HG03521 (cell line): ENCODE measurements around the gene CCR6.
A peak's percentile ranks its signal among the peaks of the same experiment; 100 is the strongest.

Source experiments
- ATAC-seq: cut with Tn5 transposase; IDR thresholded peaks from one replicate; pipeline ENCODE4 v1.9.1; 2021; ENCODE audit warnings: mild to moderate bottlenecking, moderate library complexity; ENCODE audit not compliant: unreplicated experiment

The CCR6 gene

DNA sequence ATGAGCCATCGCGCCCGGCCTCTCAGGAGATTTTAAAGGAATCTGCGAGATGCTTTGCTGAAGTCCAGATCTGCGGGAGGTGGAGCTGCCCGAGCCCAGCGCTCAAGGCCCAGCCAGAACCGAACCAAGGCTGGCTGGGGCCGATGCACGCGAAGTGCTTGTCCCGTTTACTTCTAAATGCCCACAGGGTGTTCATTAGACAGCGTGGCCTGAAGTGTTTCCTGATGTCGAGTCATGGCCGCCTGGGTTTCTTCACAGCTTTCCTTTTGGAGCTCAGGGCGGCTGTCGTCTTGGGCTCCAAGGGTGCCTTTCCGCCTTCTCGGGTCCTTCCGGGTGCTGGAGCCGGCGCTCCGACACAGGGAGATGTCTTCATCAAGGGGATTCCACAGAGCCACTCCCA lies 25.1 kb upstream of the CCR6 start:
- no peak for ATAC-seq

DNA sequence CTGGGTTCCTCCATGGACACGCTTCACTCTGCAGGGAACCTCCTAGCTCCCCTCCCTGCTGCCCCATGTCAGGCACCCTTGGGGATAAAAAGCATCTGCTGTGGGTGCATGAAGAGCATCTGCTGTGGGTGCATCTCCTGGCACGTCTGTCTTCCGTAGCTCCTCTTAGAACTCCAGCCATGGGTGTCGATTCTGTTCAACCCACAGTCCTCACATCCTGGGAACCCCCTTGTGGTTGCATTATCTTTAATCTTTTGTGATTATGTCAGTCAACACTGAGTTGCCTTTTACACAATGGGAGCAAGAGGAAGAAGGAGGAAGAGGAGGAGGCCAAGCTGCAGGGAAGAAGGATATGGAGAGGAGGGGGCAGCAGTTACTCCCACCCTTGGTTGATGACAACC lies 24.1 kb upstream of the CCR6 start:
- ATAC-seq, result no peak

DNA sequence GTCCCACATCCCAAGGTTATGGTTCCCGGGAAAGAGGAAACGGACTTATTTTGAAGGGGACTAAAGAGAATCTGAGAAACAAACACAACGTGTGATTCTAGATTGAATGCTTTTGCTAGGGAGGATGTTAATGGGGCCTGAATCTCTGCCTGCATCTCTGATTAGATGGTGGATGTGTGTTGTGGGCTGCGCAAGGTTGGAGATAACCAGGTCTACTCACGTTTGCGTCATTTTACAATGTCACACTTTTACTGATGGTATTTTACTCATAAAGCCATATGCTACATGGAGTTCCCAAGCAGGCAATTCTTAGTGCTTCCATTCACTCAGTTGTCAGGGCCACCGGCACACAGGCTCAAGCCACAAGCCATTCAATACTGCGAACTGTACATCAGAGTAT lies 23.2 kb upstream of the CCR6 start:
- no peak for ATAC-seq

DNA sequence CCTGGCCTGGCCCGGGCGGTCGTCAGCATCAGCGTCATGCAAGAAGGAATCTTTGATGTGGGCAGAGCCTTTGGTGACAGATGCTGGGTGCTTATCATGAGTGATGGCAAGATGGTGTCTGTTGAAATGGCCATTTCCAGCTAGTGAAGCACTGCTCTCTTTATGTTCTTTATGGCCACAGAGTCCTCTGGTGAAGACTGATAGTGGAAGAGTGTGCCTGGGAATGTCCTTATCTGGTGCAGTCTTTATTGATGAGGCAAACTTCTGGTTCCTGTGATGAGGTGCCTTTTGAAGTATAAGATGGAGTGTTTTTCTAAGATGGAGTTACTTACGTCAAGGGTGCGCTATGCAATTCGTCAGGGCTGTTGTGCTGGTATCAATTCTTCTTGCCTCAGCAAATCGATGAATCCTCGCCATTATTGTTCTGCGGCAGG lies 22.6 kb upstream of the CCR6 start:
- ATAC-seq, result no peak

DNA sequence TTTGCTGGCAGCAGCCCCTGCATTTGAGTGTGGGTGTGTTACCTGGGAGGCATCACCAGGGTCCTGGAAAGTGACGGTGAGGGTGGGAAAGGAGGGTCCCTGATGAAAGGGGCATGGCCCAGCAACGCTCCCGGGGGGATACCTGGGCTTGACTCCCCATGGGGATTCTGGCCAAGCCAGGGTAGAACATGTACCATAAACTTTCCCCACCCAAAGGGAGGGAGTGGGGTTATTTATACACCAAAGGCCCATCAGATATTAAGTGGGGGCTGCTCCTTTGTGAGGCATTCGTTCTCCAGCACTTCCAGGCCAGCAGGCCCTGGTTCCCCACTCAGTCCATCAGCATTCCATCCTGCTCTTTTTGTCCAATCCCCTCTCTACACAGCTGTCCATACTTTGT lies 20.6 kb upstream of the CCR6 start:
- ATAC-seq, result no peak

DNA sequence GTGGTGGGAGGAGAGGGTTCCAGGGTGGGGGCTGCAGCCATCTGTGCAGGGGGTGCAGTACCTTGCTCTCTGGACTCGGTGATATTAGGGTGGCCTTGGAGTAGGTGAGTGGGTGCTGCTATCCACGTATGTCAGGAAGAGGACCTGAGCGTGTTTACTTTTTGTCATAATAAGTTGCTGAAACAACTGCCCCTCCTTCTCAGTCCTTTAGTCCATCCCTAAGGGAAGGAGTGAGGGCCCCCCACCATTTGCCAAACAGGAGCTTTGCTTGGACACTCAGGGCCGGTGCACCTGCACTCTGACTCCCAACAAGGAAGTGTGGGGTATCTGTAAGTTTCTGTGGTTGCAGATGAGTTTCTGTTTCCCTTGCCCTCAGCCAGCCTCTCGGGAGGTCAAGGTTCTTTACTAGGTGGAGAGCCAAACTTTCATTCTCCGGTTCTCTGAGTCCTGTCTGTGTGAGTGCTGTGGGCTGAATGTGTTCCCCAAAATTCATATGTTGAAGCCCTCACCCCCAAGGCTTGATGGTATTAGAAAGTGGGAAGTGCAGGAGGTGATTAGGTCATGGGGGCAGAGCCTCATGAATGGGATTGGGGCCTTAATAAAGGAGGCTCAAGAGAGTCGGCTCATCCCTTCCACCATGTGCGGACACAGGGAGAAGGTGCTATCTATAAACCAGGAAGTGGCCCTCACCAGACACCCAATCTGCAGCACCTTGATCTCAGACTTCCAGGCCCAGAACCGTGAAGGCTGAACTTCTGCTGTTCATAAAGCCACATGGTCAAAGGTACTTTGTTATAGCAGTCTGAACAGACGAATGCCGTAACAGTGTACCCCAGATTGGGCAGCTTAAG lies 19.6 kb upstream of the CCR6 start:
- ATAC-seq, result peak; percentile 94

DNA sequence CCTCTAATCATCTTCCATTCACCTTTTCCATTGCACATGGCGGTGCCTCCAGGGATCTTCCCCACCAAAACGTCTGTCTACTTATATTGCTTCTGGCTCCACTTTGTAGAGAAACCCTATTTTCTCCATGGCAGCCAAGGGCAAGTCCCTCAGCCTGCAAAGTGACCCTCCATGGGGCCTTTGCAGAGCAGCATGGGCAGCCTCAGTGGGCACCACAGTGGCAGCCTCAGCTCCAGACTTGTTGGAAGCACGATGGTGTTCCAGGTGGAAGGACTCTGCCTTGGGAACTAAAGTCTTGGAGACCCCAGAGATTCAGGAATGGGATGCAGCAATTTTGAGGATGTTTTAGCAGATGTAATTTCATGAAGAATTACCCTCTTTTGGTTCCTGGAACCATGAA lies 18.5 kb upstream of the CCR6 start:
- no peak for ATAC-seq

DNA sequence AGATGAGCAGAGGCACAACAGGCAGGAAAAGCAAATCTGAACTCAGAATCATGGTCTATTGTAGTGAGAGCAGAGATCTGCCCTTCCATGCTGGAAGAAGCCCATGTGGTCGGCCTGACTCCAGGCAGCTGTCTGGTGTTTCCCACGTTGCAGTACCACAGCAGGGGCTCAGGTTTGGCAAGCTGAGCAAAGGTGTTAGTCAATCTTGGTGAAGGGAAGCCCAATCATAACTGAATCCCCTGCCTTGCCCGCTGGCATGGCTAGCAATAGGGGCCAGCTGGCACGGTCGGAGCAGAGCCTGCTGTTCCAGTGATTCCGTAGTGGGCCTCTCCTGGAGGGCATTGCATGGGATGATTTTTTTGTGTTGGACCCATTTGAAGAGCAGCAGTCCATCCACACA lies 17.8 kb upstream of the CCR6 start:
- ATAC-seq, result no peak

DNA sequence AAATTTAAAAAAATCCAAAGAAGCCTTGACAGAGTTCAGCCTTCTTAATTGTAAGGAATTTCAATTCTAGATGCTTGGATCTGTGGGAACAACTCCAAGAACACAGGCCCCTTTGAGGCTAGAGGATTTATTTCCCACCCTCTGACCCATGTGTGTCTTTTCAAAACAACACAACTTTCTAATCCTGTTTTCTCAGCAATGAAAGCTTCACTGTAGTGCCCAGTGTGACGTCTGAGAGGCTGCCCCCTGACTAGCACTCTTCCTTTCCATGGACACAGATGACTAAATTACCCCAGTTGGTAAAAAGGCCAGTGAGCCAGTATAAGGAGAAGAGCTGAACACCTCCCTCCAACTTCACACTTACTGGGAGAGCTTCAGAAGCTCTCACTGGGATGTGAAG lies 16.5 kb upstream of the CCR6 start:
- ATAC-seq, result no peak

DNA sequence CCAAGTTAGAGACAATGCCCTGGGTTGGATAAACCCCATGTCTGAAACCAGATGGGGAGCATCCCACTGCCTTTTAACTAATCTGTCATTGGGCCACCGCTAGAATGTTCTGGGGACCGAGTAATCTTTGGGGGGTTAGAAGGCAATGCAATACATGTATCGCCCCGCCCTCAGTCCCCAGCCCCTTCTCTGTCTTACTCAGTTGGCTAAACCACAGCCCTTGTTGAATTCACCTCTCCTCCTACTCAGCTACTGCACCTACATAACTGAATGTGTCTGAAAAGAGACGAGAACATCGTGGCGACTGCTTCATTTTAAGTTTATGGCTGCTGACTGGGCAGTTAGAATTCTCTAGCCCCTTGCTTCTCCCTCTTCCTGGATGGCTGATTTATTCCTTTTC lies 15.1 kb upstream of the CCR6 start:
- no peak for ATAC-seq

DNA sequence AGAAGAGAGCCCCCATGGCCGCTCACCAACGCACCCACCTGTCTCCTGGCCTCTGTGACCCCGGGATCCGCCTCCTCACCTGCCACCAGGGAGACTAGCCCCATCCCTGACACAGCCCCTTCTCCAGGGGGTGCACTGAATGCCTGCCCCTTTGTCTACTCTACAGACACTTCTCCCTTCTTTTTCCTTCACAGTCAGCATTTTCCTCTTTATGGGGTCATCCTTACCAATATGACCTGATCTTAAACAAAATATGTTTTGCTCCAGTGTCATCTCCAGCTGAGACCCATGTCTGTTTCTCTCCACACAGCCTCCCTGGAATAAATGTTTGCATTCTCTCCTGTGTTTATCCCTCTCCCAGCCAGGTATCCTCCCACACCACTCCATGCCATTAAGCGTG lies 14.6 kb upstream of the CCR6 start:
- no peak for ATAC-seq

DNA sequence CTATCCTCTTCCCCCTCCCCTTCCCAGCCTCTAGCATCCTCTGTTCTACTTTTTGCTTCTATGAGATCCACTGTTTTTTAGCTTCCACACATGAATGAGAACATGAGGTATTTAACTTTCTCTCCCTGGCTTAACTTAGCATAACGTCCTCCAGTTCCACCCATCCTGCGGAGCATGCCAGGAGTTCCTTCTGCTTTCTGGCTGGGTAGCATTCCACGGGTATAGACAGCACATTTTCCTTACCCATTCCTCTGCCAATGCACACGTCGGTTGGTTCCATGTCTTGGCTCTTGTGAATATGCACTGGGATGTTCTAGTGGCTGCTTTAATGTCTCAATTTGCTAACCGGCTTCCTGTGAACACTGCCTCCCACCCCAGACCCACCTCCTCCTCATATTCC lies 13.2 kb upstream of the CCR6 start:
- no peak for ATAC-seq

DNA sequence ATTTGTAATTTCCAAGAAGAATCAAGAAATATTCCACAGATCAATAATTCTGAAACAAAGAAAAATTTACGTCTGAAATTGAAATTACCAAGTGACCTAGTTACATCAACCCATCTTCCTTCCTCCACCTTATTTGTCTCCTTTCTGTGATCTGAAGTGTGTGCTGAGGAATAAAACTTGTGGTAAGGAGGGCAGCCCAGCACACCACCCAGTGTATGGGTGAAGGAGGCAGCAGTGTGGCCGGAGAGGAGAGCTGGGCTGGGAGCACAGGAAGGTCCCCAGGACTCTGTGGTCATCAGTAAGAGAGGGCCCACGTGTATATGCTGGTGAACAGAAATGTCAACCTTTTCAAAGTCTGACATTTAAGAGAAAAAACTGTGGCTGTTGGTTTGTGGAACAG lies 11.3 kb upstream of the CCR6 start:
- no peak for ATAC-seq

DNA sequence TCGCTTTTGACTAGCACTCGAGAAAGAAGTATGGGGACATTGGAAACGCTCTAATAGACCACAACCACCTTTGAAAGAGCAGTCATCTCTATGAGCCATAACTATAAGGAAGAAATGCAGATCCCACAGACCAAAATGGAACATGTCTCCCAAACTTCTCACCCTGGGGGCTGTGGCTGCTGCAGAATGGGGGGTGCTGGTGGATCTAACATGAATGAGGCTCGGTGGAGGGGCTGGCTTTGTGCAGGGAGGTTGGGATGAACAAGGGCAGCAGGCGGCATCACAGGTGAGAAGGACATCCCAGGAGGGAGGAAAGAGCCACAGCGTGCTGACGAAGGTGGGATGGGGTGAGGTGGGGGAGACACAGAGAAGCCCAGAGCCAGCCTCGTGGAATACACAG lies 10.5 kb upstream of the CCR6 start:
- no peak for ATAC-seq

DNA sequence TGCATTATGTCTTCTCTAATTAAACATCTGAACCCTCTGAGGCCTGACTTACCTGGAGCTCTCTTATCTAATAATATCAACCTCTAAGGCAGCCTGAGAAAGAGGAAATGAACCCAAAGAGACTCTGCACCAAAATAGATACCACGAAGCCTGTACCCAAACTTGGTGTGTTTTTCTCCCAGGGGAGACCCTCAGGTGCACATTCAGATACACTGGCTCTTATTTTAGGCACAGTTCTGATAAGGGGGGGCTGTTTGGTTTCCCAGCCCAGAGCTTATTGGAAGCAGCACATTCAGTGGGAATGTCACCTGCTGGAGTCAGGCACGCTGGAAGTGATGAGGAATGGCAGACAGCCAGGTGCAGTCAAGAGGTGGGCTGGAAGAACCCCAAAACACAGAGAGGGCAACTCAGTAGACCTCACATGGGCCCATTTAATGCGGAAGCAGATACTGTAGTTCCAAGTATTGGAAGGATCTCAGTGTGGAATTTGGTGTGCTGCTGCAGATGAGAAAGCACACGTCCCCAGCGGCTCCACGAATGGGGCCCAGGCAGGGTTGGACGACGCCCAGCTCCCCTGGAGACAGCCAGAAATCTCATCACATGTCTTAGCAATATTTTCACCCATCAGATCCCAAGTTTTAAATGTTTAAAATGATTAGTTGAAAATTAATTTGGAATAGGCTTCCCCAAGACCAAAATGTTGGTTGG lies 9.7 kb upstream of the CCR6 start:
- ATAC-seq, result peak; percentile 48

DNA sequence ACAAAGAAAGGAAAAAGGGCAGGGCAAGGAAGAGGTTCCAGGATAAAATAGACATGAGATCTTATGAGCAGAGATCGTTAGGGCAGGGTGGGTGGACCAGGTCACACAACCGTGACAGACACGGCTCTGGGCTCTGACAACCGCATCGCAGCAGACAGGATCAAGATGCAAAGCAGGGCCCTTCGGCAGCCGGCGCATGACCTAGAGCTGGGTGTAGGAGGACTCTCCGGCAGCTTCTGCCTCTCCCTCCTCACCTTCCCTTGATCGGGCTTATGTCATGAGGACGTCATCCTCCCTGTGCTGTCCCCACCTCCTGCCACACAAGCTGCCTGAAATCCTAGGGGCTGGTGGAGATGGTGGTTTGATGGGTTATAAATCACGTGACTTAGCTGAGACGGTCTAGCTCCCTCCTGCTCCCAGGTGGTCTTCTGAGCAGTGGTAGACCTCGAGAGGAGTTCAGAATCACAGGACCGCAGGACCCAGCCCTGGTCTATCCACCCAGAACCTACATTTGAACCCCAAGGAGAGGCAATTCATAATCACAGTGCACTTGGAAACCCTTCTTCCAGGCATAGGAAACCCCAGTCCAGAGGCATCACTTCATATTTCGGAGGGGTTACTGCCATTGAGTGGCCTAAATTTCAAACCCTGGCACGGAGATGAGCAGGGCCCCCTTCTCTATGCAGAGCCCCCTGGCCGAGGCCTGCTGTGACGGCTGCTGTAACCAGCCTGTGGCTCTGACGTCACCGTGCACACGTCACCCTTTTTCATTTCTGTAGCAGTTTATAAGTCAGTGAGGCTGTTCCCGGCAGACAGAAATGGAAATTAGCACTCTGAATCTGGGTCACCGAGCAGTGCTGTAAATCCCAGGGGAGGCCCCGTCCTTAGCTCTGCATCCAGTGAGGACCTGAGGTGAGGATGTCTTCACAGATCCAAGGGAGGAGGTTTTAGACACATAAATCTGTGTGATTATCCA lies 8.7 kb upstream of the CCR6 start:
- ATAC-seq, result peak; percentile 84

DNA sequence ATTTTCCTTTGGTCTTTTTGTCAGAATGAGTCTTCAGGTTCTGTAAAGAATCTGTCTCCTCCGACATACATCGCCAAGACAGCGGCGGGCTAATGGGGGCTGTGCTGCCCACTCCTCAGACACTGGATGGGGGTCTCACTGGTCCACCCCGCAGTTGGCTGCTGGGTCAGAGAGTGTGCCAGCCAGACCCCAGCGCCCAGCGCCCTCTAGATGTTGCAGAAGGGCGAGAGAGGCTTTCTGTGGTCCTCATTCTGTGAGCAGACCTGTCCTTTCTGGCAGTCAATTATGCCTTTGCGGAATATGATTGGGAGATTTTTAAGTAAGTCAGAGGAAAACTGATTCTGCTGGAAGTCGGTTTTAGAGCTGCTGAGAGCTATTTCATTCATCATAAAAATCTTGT lies 7.8 kb upstream of the CCR6 start:
- ATAC-seq, result no peak

DNA sequence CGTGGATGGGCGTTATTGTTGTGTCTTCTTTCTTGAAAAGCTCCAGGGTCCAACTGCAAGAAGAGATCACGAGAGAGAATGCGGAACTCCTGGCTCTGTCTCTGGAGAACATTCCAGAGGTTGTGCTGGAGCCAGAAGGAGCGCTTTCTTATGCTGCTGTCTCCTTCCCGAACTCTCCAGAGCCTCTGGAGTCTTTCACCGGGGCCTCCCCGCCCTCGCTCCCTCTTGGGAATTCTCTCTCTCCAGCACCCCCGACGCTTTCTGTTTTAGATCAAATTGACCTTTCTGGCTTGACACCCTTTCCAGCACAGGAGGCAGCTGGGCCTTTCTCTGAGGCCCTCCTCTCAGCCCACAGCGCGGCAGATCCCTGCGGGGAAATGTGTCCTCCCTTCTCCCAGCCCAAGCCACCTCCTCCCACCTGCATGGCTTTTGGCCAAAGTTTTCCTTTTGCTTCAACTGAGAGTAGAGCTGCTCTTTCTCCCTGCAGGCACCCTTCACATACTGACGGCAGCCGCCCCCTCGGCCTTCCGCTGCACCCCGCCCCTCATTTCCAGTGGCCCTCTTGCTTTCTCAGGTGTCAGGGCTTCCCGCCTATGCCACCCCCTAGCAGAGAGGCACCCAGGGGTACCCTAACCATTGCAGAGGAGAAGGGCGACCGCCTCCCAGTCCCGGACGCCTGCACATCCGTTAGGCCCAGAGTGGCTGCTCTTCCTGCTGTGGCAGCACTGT lies 6.6 kb upstream of the CCR6 start:
- ATAC-seq, result no peak

DNA sequence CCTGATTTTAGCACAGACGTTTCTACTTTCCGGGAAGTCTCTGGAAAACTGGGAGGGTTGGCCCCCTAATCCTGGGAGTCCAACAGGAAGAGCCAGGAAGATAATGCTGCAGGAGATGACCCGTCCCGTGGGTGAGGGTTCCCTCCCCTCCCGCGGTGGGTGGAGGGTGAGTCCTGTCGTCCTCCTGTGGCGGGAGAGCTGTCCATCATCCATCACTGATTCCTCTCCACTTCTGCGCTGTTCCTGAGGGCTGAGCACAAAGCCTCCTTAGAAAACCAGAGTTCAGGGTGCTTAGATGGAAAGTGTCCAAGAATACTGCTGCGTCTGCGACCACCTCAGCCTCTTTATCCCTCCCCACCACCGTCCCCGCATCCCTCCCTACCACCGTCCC lies 6.1 kb upstream of the CCR6 start:
- no peak for ATAC-seq

DNA sequence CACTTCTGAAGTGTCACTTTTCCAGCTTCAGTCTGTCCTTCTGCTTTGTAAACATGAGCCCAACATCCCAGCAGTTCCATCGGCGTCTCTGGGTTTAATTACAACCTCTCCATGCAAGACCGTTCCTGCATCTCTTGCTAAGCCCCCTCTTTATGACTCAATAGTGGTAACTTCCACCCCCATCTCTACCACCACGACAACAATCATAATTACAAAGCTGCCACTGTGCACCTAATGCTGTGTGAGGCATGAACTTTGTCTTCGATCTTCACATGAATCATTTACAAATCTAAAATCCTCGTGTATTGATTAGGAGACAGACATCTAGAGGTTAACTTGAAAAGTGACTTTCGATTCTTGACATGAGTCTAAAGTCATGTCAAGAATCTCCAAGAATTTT lies 4.9 kb upstream of the CCR6 start:
- ATAC-seq, result no peak

DNA sequence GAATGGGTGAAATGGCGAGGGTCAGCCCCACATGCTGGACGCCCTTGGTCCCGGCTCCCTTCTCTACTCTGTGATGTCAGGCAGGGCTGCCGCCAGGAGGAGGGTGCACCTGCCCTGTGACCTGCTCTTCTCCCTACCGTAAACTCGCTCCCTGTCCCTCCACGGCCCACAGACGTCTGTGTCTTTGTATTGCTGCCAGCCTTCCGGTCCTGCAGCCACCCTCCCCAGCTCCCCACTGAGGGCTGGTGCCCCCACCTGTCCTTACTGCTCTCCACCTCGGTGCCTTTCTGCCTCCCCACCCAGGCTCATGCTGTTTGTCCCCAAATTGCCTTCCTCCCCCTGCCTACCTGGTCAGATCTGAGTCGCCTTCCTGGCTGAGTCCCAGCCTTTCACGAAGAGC lies 4.1 kb upstream of the CCR6 start:
- ATAC-seq, result no peak
